Measurements from ENCODE around the gene SPAG5.

GRCh38 chr17:28626818-28627217, 28.0 kb upstream of the SPAG5 start:
- no peak for TF ChIP-seq SP1 (IDR thresholded peaks at IDR 0.05)
- no peak for TF ChIP-seq ZNF384 (IDR thresholded peaks at IDR 0.05)
- no peak for TF ChIP-seq LEF1 (IDR thresholded peaks at IDR 0.05; ENCODE audit: borderline replicate concordance)
- TF ChIP-seq ELF4 (IDR thresholded peaks at IDR 0.05), result no peak
- TF ChIP-seq HDGF (IDR thresholded peaks at IDR 0.05; ENCODE audit: borderline replicate concordance), result no peak
- no peak for TF ChIP-seq FOXA1 (IDR thresholded peaks at IDR 0.05)
- no peak for TF ChIP-seq FOXK2 (IDR thresholded peaks at IDR 0.05)
- TF ChIP-seq SUZ12 (IDR thresholded peaks at IDR 0.05), result no peak
- TF ChIP-seq NFRKB (IDR thresholded peaks at IDR 0.05), result no peak
- no peak for TF ChIP-seq FOXM1 (IDR thresholded peaks at IDR 0.05; ENCODE audit: borderline replicate concordance)
- no peak for TF ChIP-seq BHLHE40 (IDR thresholded peaks at IDR 0.05; ENCODE audit: borderline replicate concordance)

Data from HEK293T (cell line).